Spinal cord (tissue), 10 donors: ENCODE measurements around the gene SULT1C4. TPM values are rescaled to one million over a fixed set of nuclear protein-coding genes. Genes with fewer than 3 reads are reported as not detected.
"Not testable (repeated sequence)": the region's sequence is repeated elsewhere in the genome, so short reads cannot be mapped to it uniquely, and the experiment has no call there.

Experiments
- DNase-seq, 6 donors: peaks; one replicate each; pipeline versions ENCODE4 v3.0.0 to v3.0.0-alpha.2; 2013 to 2015; ENCODE audit warnings: low spot score in 6 of 6, low read depth in 4 of 6
- H3K27ac ChIP-seq: one replicate; pipeline ENCODE4 v1.5.1; 2013; ENCODE audit warnings: low read depth, low read length, control low read depth
- H3K27me3 ChIP-seq: one replicate; pipeline ENCODE4 v1.6.1; 2013; ENCODE audit warnings: low read length; ENCODE audit not compliant: control insufficient read depth, insufficient read depth
- H3K36me3 ChIP-seq: one replicate; pipeline ENCODE4 v1.6.1; 2013; ENCODE audit warnings: low read length; ENCODE audit not compliant: control insufficient read depth, insufficient read depth
- H3K4me1 ChIP-seq: one replicate; pipeline ENCODE4 v1.6.1; 2013; ENCODE audit warnings: low read length; ENCODE audit not compliant: control insufficient read depth, insufficient read depth
- H3K4me3 ChIP-seq: one replicate; pipeline ENCODE4 v1.5.1; 2013; ENCODE audit warnings: low read depth, low read length, control low read depth
- H3K9me3 ChIP-seq: one replicate; pipeline ENCODE4 v1.6.1; 2013; ENCODE audit warnings: low read length; ENCODE audit not compliant: control insufficient read depth, insufficient read depth
- WGBS: methylation state at CpG from one replicate; pipeline ENCODE4 v1.1.5; 2013; ENCODE audit warnings: missing lambda C conversion rate; ENCODE audit not compliant: insufficient coverage; 5-methylcytosine and 5-hydroxymethylcytosine counted together
- polyA plus RNA-seq, 2 donors: library from polyadenylated mRNA; unstranded; fragments of 120-200 nt; gene quantifications; one replicate each; pipeline ENCODE4 v1.2.1, GENCODE V29; 2013; ENCODE audit not compliant: insufficient read length in 2 of 2
- total RNA-seq, 2 donors: library from RNA; depleted of rRNA in 1 of 2; stranded (reverse); fragments of 120-200 nt in 1 of 2; fragments of >200 nt in 1 of 2; gene quantifications; one replicate each; pipeline versions ENCODE4 v1.2.3 to v1.2.4, GENCODE V29; 2013 to 2014
- donor health status: healthy.

Gene SULT1C4
- total and polyA plus RNA-seq, 4 donors, result 35.1 to 36.7 (median 36.3) TPM

GRCh38 chr2:108354136-108354535, 23.6 kb upstream of the SULT1C4 start:
- Histone ChIP-seq H3K4me1 (no peaks in the 10 kb centered on the region), H3K27me3 (no peaks in the 10 kb centered on the region), H3K4me3 (no peak overlapping the region), H3K27ac (no peak overlapping the region), H3K9me3 (no peaks in the 10 kb centered on the region), H3K36me3 (no peaks in the 10 kb centered on the region)
- WGBS, result 60% methylated on average over 1 of the region's 5 CpGs
- DNase-seq, result no peak

- DNase-seq, result no peak
- H3K4me3 ChIP-seq, result no peak overlapping the region
- H3K36me3 ChIP-seq, result no peaks in the 10 kb centered on the region
- H3K27ac ChIP-seq, result no peak overlapping the region
- WGBS, result 80% methylated on average over 1 of the region's 2 CpGs
- no peaks in the 10 kb centered on the region for H3K9me3 ChIP-seq
- no peaks in the 10 kb centered on the region for H3K27me3 ChIP-seq
- no peaks in the 10 kb centered on the region for H3K4me1 ChIP-seq
Measured at GRCh38 chr2:108355906-108356734, 21.6 kb upstream of the SULT1C4 start.

GRCh38 chr2:108359336-108359735, 18.4 kb upstream of the SULT1C4 start:
- 100% methylated on average over 1 of the region's 1 CpG for WGBS
- H3K9me3 ChIP-seq, H3K27ac ChIP-seq, DNase-seq, H3K4me3 ChIP-seq, H3K4me1 ChIP-seq, H3K27me3 ChIP-seq, H3K36me3 ChIP-seq: not testable (repeated sequence)

GRCh38 chr2:108360776-108361468, 16.8 kb upstream of the SULT1C4 start:
- no peaks in the 10 kb centered on the region for H3K9me3 ChIP-seq
- no peaks in the 10 kb centered on the region for H3K4me1 ChIP-seq
- H3K36me3 ChIP-seq, result no peaks in the 10 kb centered on the region
- H3K4me3 ChIP-seq, result no peak overlapping the region
- no peak for DNase-seq
- no peaks in the 10 kb centered on the region for H3K27me3 ChIP-seq
- no peak overlapping the region for H3K27ac ChIP-seq
- no CpG with 5 or more reads among the region's 2 CpGs for WGBS

GRCh38 chr2:108363024-108363907, 14.5 kb upstream of the SULT1C4 start:
- no peak overlapping the region for H3K4me3 ChIP-seq
- no peaks in the 10 kb centered on the region for H3K27me3 ChIP-seq
- H3K27ac ChIP-seq, result no peak overlapping the region
- H3K36me3 ChIP-seq, result no peaks in the 10 kb centered on the region
- no peak for DNase-seq
- WGBS, result 72% methylated on average over 4 of the region's 6 CpGs
- H3K4me1 ChIP-seq, result no peaks in the 10 kb centered on the region
- H3K9me3 ChIP-seq, result no peaks in the 10 kb centered on the region

- WGBS, result 25% methylated on average over 1 of the region's 1 CpG
- Histone ChIP-seq H3K36me3 (no peaks in the 10 kb centered on the region), H3K27ac (no peak overlapping the region), H3K4me1 (no peaks in the 10 kb centered on the region), H3K27me3 (no peaks in the 10 kb centered on the region), H3K4me3 (no peak overlapping the region), H3K9me3 (no peaks in the 10 kb centered on the region)
- DNase-seq, result no peak
Measured at GRCh38 chr2:108363908-108364225, 13.9 kb upstream of the SULT1C4 start.

GRCh38 chr2:108364676-108365297, 13.0 kb upstream of the SULT1C4 start:
- Histone ChIP-seq H3K9me3 (no peaks in the 10 kb centered on the region), H3K36me3 (no peaks in the 10 kb centered on the region), H3K4me3 (no peak overlapping the region), H3K27me3 (no peaks in the 10 kb centered on the region), H3K4me1 (no peaks in the 10 kb centered on the region), H3K27ac (no peak overlapping the region)
- no peak for DNase-seq
- 77% methylated on average over 6 of the region's 6 CpGs for WGBS

GRCh38 chr2:108365656-108366055, 12.1 kb upstream of the SULT1C4 start:
- Histone ChIP-seq H3K4me1 (no peaks in the 10 kb centered on the region), H3K4me3 (no peak overlapping the region), H3K36me3 (no peaks in the 10 kb centered on the region), H3K27me3 (no peaks in the 10 kb centered on the region), H3K27ac (no peak overlapping the region), H3K9me3 (no peaks in the 10 kb centered on the region)
- no CpG with 5 or more reads among the region's 3 CpGs for WGBS
- no peak for DNase-seq

GRCh38 chr2:108367014-108367413, 10.7 kb upstream of the SULT1C4 start:
- peak overlapping the region; percentile 13 for H3K27ac ChIP-seq
- H3K4me3 ChIP-seq, result no peak overlapping the region
- no peak for DNase-seq
- no peaks in the 10 kb centered on the region for H3K36me3 ChIP-seq
- no peaks in the 10 kb centered on the region for H3K27me3 ChIP-seq
- no peaks in the 10 kb centered on the region for H3K9me3 ChIP-seq
- WGBS, result no CpG with 5 or more reads among the region's 1 CpG
- no peaks in the 10 kb centered on the region for H3K4me1 ChIP-seq
